K562 (cell line): ENCODE data around the gene OCIAD1. TPM values are rescaled to one million over a fixed set of nuclear protein-coding genes. Genes with fewer than 3 reads are reported as not detected.

ENCODE experiments used
- CBFB ChIP-seq: sonication (generic); formaldehyde crosslinking; IDR thresholded peaks from 2 replicates; pipeline ENCODE4 v1.4.0; 2020; ENCODE audit warnings: mild to moderate bottlenecking, missing genetic modification reagents
- CSDE1 ChIP-seq, 2 experiments: fragments of 450-650 bp; IDR thresholded peaks; 2 replicates each; pipeline ENCODE4 v1.6.1; 2016; ENCODE audit warnings: mild to moderate bottlenecking in 1 of 2
- CTCF ChIP-seq, 3 experiments: IDR thresholded peaks in 2 of 3; conservative IDR thresholded peaks in 1 of 3; 2 replicates each; pipeline ENCODE4 v1.5.1; 2011 to 2012; ENCODE audit warnings: low read length in 3 of 3, mild to moderate bottlenecking in 3 of 3, control low read depth in 2 of 3, improper control_type of control experiment in 1 of 3, inconsistent platforms in 1 of 3, low read depth in 1 of 3, mixed read lengths in 1 of 3, moderate library complexity in 1 of 3; ENCODE audit not compliant: insufficient read depth in 2 of 3
- FOSL1 ChIP-seq: fragments of 200-800 bp; sonication (Bioruptor generic); conservative IDR thresholded peaks from 2 replicates; pipeline ENCODE4 v1.6.1; 2016; ENCODE audit warnings: missing genetic modification characterization, missing compliant biosample characterization
- KDM2B ChIP-seq: fragments of 250-450 bp; sonication (Bioruptor Pico); IDR thresholded peaks from 2 replicates; pipeline ENCODE4 v1.8.0; 2021; ENCODE audit warnings: mild to moderate bottlenecking, moderate library complexity
- RAD51 ChIP-seq: fragments of 450-650 bp; IDR thresholded peaks from 2 replicates; pipeline ENCODE4 v1.7.1; 2016; ENCODE audit warnings: low read depth, mild to moderate bottlenecking, borderline replicate concordance
- RHOXF2B ChIP-seq: fragments of 250-450 bp; sonication (Bioruptor Pico); conservative IDR thresholded peaks from 2 replicates; pipeline ENCODE4 v1.5.1; 2021
- SP2 ChIP-seq: IDR thresholded peaks from 2 replicates; pipeline ENCODE4 v1.6.1; 2011; ENCODE audit warnings: mild to moderate bottlenecking, low read depth, low read length, moderate library complexity; ENCODE audit not compliant: poor library complexity, severe bottlenecking; ENCODE audit errors: extremely low read depth
- ZNF431 ChIP-seq: sonication (generic); formaldehyde crosslinking; IDR thresholded peaks from 2 replicates; pipeline ENCODE4 v1.8.0; 2022; ENCODE audit warnings: mild to moderate bottlenecking, missing genetic modification reagents
- polyA plus RNA-seq, 8 experiments: library from polyadenylated mRNA; depleted of rRNA in 4 of 8; stranded (reverse) in 5 of 8; unstranded in 3 of 8; fragments of >200 nt; fragmentation: Nextera tagmentation in 2 of 8; fragmentation: Illumina TruSeq in 1 of 8; extraction: Ambion mirVana in 2 of 8; extraction: Trizol in 1 of 8; gene quantifications; 2 replicates each; pipeline versions ENCODE4 v1.2.1 to v1.2.3, GENCODE V29; 2011 to 2014; ENCODE audit warnings: inconsistent platforms in 1 of 8, missing spikeins in 1 of 8
- total RNA-seq, 7 experiments: library from RNA; depleted of rRNA in 6 of 7; stranded (reverse); fragments of >200 nt in 6 of 7; fragmentation: Illumina TruSeq in 2 of 7; extraction: Trizol in 2 of 7; gene quantifications; 2 replicates each; pipeline versions ENCODE4 v1.2.1 to v1.2.3, GENCODE V29; 2011 to 2021; ENCODE audit warnings: low replicate concordance in 1 of 7
- TF ChIP-seq, protein P1 (sequence below): fragments of 250-450 bp; sonication (Bioruptor Pico); IDR thresholded peaks from 2 replicates; pipeline ENCODE4 v1.5.0; 2021; ENCODE audit warnings: mild to moderate bottlenecking, moderate library complexity

The OCIAD1 gene
- total and polyA plus RNA-seq, 9 of the 15 experiments (the other 6 are each of a cell fraction or from before 2014, with no cell fraction given) = 99.0 to 358 (median 196) TPM

GRCh38 chr4:48905363-48906015, 74.6 kb downstream of the OCIAD1 start (continued):
- TF ChIP-seq CTCF (IDR thresholded peaks at IDR 0.05 in 2 of 3, conservative IDR thresholded peaks at IDR 0.05 in 1 of 3; ENCODE audit: insufficient read depth in 2 of 3, low read depth in 1 of 3, low read length in 3 of 3) (peak in 1 of 3 experiments; percentile 18; a peak in 2 of 6 replicates), ZNF431 (no peak), KDM2B (CRISPR knock-in tag) (no peak), CBFB (CRISPR knock-in tag) (no peak), CSDE1 (IDR thresholded peaks at IDR 0.05) (no peak), SP2 (no peak), FOSL1 (tag) (0 out of 2 replicates have a peak, but pooled peaks have one; percentile 19), RAD51 (no peak), RHOXF2B (CRISPR knock-in tag) (no peak)
- TF ChIP-seq, protein P1, sequence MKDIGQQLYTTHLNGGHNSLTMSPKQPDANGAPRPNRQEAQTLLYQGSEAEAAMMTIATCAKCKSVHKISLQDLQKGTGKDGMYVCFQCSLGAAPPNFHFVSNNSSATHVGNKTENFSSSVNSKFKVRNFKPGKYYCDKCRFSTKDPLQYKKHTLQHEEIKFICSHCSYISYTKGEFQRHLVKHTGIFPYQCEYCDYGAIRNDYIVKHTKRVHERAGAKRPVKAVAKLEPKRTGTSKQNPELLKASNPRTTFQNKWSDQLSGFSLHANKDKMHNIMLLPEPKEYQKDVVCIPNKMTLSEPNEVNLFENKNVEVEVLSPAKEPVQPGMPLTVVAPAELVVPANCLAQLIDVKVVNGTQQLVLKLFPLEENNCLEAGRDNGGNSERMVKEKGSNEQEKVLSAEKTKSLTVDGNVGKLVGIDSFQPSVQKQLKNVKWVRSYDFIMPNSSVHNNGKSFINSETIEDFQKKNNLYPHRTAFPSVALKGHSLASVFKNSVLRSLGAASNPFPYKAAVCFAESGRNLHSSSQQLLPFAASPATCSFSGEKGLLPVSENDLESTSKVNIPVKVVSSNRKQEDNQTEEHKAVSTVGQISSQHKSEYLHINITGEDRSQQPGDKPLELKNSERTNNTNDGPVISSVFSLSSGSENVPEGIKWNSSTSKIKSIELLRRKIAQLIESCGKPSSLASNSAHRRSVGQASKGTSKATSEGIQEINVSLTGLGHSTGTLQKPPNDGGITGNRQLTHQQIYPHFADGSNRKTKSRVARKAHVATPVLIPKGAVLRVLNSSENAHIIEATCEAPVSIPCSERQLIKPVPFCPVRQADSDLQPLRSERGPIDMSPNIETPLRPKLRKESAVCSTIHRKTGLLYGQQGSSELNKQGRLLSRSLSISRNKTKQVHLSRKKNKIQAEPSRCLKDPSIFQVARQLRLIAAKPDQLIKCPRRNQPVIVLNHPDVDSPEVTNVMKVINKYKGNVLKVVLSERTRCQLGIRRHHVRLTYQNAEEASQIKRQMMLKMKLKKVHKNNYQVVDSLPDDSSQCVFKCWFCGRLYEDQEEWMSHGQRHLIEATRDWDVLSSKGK (CRISPR knock-in tag) = no peak
